Sigmoid colon (tissue), 4 donors: ENCODE results near the gene SLC5A5.

ENCODE experiments used
- POLR2A ChIP-seq, 2 donors: fragments of 450-650 bp; IDR thresholded peaks; one replicate each; pipeline ENCODE4 v1.6.1; 2016; ENCODE audit warnings: antibody characterized with exemption in 2 of 2, mild to moderate bottlenecking in 2 of 2, moderate library complexity in 2 of 2
- POLR2AphosphoS5 ChIP-seq, 4 donors: sonication (generic); formaldehyde crosslinking; IDR thresholded peaks; one replicate each; pipeline ENCODE4 v1.6.1; 2017; ENCODE audit warnings: antibody characterized with exemption in 4 of 4
- TF ChIP-seq, protein P1 (sequence below), 4 experiments: fragments of 450-650 bp in 3 of 4; fragments of 200-600 bp in 1 of 4; IDR thresholded peaks; one replicate each; pipeline ENCODE4 v1.5.1; 2016 to 2019; ENCODE audit warnings: antibody characterized with exemption in 4 of 4, mild to moderate bottlenecking in 3 of 4, moderate library complexity in 2 of 4

DNA sequence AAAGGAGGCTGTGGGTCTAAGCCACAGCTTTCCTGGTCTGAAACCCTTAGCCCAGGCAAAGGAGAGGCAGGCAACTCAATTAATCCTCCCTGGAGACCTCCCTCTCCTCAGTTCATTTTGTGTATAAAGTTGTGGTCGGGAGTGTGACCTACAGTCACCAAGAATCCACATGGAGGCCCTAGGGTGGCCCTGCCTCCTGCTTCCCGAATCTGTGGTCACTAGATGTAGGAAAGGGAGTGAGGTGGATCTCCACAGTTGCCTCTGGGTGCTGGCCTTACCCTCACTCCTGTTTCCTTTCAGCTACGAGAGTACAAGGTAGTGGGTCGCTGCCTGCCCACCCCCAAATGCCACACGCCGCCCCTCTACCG lies 10.8 kb upstream of the SLC5A5 start:
- TF ChIP-seq, protein P1, sequence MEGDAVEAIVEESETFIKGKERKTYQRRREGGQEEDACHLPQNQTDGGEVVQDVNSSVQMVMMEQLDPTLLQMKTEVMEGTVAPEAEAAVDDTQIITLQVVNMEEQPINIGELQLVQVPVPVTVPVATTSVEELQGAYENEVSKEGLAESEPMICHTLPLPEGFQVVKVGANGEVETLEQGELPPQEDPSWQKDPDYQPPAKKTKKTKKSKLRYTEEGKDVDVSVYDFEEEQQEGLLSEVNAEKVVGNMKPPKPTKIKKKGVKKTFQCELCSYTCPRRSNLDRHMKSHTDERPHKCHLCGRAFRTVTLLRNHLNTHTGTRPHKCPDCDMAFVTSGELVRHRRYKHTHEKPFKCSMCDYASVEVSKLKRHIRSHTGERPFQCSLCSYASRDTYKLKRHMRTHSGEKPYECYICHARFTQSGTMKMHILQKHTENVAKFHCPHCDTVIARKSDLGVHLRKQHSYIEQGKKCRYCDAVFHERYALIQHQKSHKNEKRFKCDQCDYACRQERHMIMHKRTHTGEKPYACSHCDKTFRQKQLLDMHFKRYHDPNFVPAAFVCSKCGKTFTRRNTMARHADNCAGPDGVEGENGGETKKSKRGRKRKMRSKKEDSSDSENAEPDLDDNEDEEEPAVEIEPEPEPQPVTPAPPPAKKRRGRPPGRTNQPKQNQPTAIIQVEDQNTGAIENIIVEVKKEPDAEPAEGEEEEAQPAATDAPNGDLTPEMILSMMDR (IDR thresholded peaks at IDR 0.05) = no peak
- TF ChIP-seq POLR2A (IDR thresholded peaks at IDR 0.05) (no peak), POLR2AphosphoS5 (IDR thresholded peaks at IDR 0.05) (no peak)
